H9 (cell line): ENCODE results near the gene GMPR2. TPM values are rescaled to one million over a fixed set of nuclear protein-coding genes. Genes with fewer than 3 reads are reported as not detected.

ENCODE experiments used
- DNase-seq: peaks from one replicate; pipeline ENCODE4 v3.0.0-alpha.2; 2017
- H2AFZ ChIP-seq: one replicate; pipeline ENCODE4 v1.6.1; 2013; ENCODE audit warnings: mild to moderate bottlenecking, low read length, control low read depth, moderate library complexity
- H2AK5ac ChIP-seq: 2 replicates; pipeline ENCODE4 v1.6.1; 2013; ENCODE audit warnings: low read length, control low read depth, mixed read lengths; ENCODE audit not compliant: insufficient read length
- H2BK120ac ChIP-seq: one replicate; pipeline ENCODE4 v1.6.1; 2013; ENCODE audit warnings: low read depth, mild to moderate bottlenecking, low read length, control low read depth, inconsistent platforms; ENCODE audit not compliant: poor library complexity, severe bottlenecking
- H2BK12ac ChIP-seq: 2 replicates; pipeline ENCODE4 v1.6.1; 2013; ENCODE audit warnings: low read length, control low read depth, mixed read lengths, low read depth; ENCODE audit not compliant: insufficient read length
- H2BK15ac ChIP-seq: 2 replicates; pipeline ENCODE4 v1.6.1; 2013; ENCODE audit warnings: low read depth, low read length, control low read depth
- H2BK20ac ChIP-seq: one replicate; pipeline ENCODE4 v1.6.1; 2013; ENCODE audit warnings: low read depth, mild to moderate bottlenecking, low read length, control low read depth, inconsistent platforms; ENCODE audit not compliant: poor library complexity, severe bottlenecking
- H2BK5ac ChIP-seq: 2 replicates; pipeline ENCODE4 v1.6.1; 2013; ENCODE audit warnings: low read length, control low read depth, mixed read lengths; ENCODE audit not compliant: insufficient read length
- H3K14ac ChIP-seq: 2 replicates; pipeline ENCODE4 v1.6.1; 2013; ENCODE audit warnings: low read length, control low read depth; ENCODE audit not compliant: insufficient read depth
- H3K18ac ChIP-seq: 2 replicates; pipeline ENCODE4 v1.6.1; 2013; ENCODE audit warnings: low read depth, mild to moderate bottlenecking, mixed read lengths, low read length, control low read depth; ENCODE audit not compliant: insufficient read length
- H3K23ac ChIP-seq: 2 replicates; pipeline ENCODE4 v1.6.1; 2013; ENCODE audit warnings: low read length, control low read depth, mixed read lengths, low read depth; ENCODE audit not compliant: insufficient read length
- H3K23me2 ChIP-seq: 2 replicates; pipeline ENCODE4 v1.6.1; 2013; ENCODE audit warnings: low read depth, mild to moderate bottlenecking, mixed read lengths, low read length, control low read depth; ENCODE audit not compliant: insufficient read length, poor library complexity, severe bottlenecking
- H3K27ac ChIP-seq: 2 replicates; pipeline ENCODE4 v1.5.1; 2013; ENCODE audit warnings: low read length, control low read depth, mixed read lengths, low read depth; ENCODE audit not compliant: insufficient read length
- H3K27me3 ChIP-seq: 2 replicates; pipeline ENCODE4 v1.6.1; 2013; ENCODE audit warnings: low read length, control low read depth, inconsistent platforms; ENCODE audit not compliant: insufficient read depth
- H3K4ac ChIP-seq: 2 replicates; pipeline ENCODE4 v1.6.1; 2013; ENCODE audit warnings: low read depth, mild to moderate bottlenecking, control low read depth, inconsistent platforms, low read length, moderate library complexity
- H3K4me1 ChIP-seq: 2 replicates; pipeline ENCODE4 v1.6.1; 2013; ENCODE audit warnings: low read length, control low read depth, inconsistent platforms; ENCODE audit not compliant: insufficient read depth
- H3K4me2 ChIP-seq: 2 replicates; pipeline ENCODE4 v1.6.1; 2013; ENCODE audit warnings: low read length, control low read depth, mixed read lengths; ENCODE audit not compliant: insufficient read length, insufficient read depth
- H3K56ac ChIP-seq: 2 replicates; pipeline ENCODE4 v1.6.1; 2013; ENCODE audit warnings: low read depth, mild to moderate bottlenecking, mixed read lengths, low read length, control low read depth; ENCODE audit not compliant: insufficient read length
- H3K79me1 ChIP-seq: 2 replicates; pipeline ENCODE4 v1.6.1; 2013; ENCODE audit warnings: low read depth, mild to moderate bottlenecking, moderate library complexity, low read length, control low read depth, inconsistent platforms; ENCODE audit not compliant: insufficient read depth, poor library complexity, severe bottlenecking
- H3K79me2 ChIP-seq: 2 replicates; pipeline ENCODE4 v1.6.1; 2013; ENCODE audit warnings: low read length, control low read depth, inconsistent platforms; ENCODE audit not compliant: insufficient read depth
- H3K9ac ChIP-seq: 2 replicates; pipeline ENCODE4 v1.6.1; 2013; ENCODE audit warnings: low read length, control low read depth, mixed read lengths; ENCODE audit not compliant: insufficient read length; ENCODE audit errors: extremely low read depth
- H3K9me3 ChIP-seq: one replicate; pipeline ENCODE4 v1.6.1; 2013; ENCODE audit warnings: low read depth, low read length, inconsistent platforms; ENCODE audit not compliant: control insufficient read depth
- H3T11ph ChIP-seq: one replicate; pipeline ENCODE4 v1.6.1; 2013; ENCODE audit warnings: mild to moderate bottlenecking, low read length, control low read depth, inconsistent platforms
- H4K20me1 ChIP-seq: one replicate; pipeline ENCODE4 v1.6.1; 2013; ENCODE audit not compliant: control insufficient read depth, insufficient read length, insufficient read depth
- H4K5ac ChIP-seq: 2 replicates; pipeline ENCODE4 v1.6.1; 2013; ENCODE audit warnings: low read depth, mild to moderate bottlenecking, mixed read lengths, low read length, control low read depth; ENCODE audit not compliant: insufficient read length
- H4K8ac ChIP-seq: replicated peaks from 2 replicates; pipeline ENCODE4 v1.6.1; 2013; ENCODE audit warnings: low read length, control low read depth, mixed read lengths, low read depth; ENCODE audit not compliant: insufficient read length
- H4K91ac ChIP-seq: 2 replicates; pipeline ENCODE4 v1.6.1; 2013; ENCODE audit warnings: low read depth, mild to moderate bottlenecking, moderate library complexity, mixed read lengths, low read length, control low read depth; ENCODE audit not compliant: insufficient read length
- H3K27ac Mint-ChIP-seq, 3 experiments: 2 replicates in 2 of 3; 3 replicates in 1 of 3; pipeline ENCODE4 v1.8.0; 2020 to 2021; ENCODE audit warnings: mixed read lengths in 3 of 3, mild to moderate bottlenecking in 1 of 3, moderate library complexity in 1 of 3
- H3K27me3 Mint-ChIP-seq: 2 replicates; pipeline ENCODE4 v1.8.0; 2021; ENCODE audit warnings: low read depth, mild to moderate bottlenecking, moderate library complexity, mixed read lengths
- H3K36me3 Mint-ChIP-seq, 3 experiments: 2 replicates in 2 of 3; 3 replicates in 1 of 3; pipeline ENCODE4 v1.8.0; 2020 to 2021; ENCODE audit warnings: low read depth in 3 of 3, mixed read lengths in 3 of 3; ENCODE audit not compliant: insufficient read depth in 1 of 3
- H3K4me1 Mint-ChIP-seq, 2 experiments: 2 replicates each; pipeline ENCODE4 v1.8.0; 2020; ENCODE audit warnings: mixed read lengths in 2 of 2
- H3K4me3 Mint-ChIP-seq, 2 experiments: 2 replicates in 1 of 2; 3 replicates in 1 of 2; pipeline ENCODE4 v1.8.0; 2020 to 2021; ENCODE audit warnings: mild to moderate bottlenecking in 2 of 2, mixed read lengths in 2 of 2, moderate library complexity in 1 of 2
- H3K9me3 Mint-ChIP-seq, 2 experiments: 2 replicates in 1 of 2; 3 replicates in 1 of 2; pipeline ENCODE4 v1.8.0; 2020; ENCODE audit warnings: mild to moderate bottlenecking in 2 of 2, mixed read lengths in 2 of 2, moderate library complexity in 1 of 2
- CTCF ChIP-seq: fragments of 200-600 bp; sonication (generic); conservative IDR thresholded peaks from 3 replicates; pipeline ENCODE4 v1.8.0; 2021; ENCODE audit warnings: antibody characterized with exemption, mild to moderate bottlenecking
- WGBS: extraction: QIAGEN DNeasy Blood & Tissue Kit; methylation state at CpG from one replicate; pipeline ENCODE4 v1.1.7; 2013; ENCODE audit warnings: missing lambda C conversion rate, low lambda C conversion rate, mixed read lengths; ENCODE audit not compliant: insufficient read length; ENCODE audit errors: extremely low coverage; 5-methylcytosine and 5-hydroxymethylcytosine counted together
- total RNA-seq: library from RNA; stranded (reverse); gene quantifications from 2 replicates; pipeline ENCODE4 v1.2.1, GENCODE V29; 2021

GMPR2 gene
- total RNA-seq, 1 experiment from 2014 or later: 84.7 TPM

- Histone ChIP-seq H3K9ac (no peak overlapping the region), H2AFZ (no peak overlapping the region), H3K14ac (no peak overlapping the region), H2BK15ac (no peak overlapping the region), H3K4ac (no peak overlapping the region), H3K4me2 (no peak overlapping the region), H2BK12ac (no peak overlapping the region), H3K27me3 (no peaks in the 10 kb centered on the region), H3K23ac (no peak overlapping the region), H3K18ac (no peak overlapping the region), H2BK120ac (no peak overlapping the region), H3K9me3 (no peaks in the 10 kb centered on the region), H3K56ac (no peak overlapping the region), H3K4me1 (no peaks in the 10 kb centered on the region), H3K79me1 (no peaks in the 10 kb centered on the region), H2BK20ac (no peak overlapping the region), H4K91ac (no peak overlapping the region), H4K8ac (no peak overlapping the region), H4K20me1 (no peaks in the 10 kb centered on the region), H3T11ph (no peak overlapping the region), H2AK5ac (no peak overlapping the region), H3K27ac (no peak overlapping the region), H4K5ac (no peak overlapping the region), H2BK5ac (no peak overlapping the region), H3K79me2 (no peaks in the 10 kb centered on the region), H3K23me2 (no peaks in the 10 kb centered on the region)
- H3K27me3 Mint-ChIP-seq: no peaks in the 10 kb centered on the region; the same call in 1 of the 2 replicates
- WGBS: no CpG with 5 or more reads among the region's 6 CpGs
- H3K9me3 Mint-ChIP-seq: no peaks in the 10 kb centered on the region
- no peak for TF ChIP-seq CTCF
- no peaks in the 10 kb centered on the region; a peak in 1 of 4 replicates for H3K4me1 Mint-ChIP-seq
- 0 out of 5 replicates have a peak overlapping the region, but pooled peaks of 1 of the 2 experiments have one; percentile 14 for H3K4me3 Mint-ChIP-seq
- H3K36me3 Mint-ChIP-seq: peaks cover 3 to 19% (median 14%) of the 10 kb centered on the region in 3 experiments; a peak in 5 of 7 replicates
- H3K27ac Mint-ChIP-seq: peak overlapping the region in 1 of 3 experiments; percentile 75; a peak in 2 of 7 replicates
- no peak for DNase-seq
Observed at GRCh38 chr14:24264298-24264697, 31.6 kb downstream of the GMPR2 start.
